ENCODE data around the gene MNX1.

Gene MNX1

GRCh38 chr7:157035302-157035701 is 24.8 kb upstream of the MNX1 start:
- no peak overlapping the region for H3K4me3 ChIP-seq (ENCODE audit: control insufficient read depth, low read depth, low read length)
- no peak for TF ChIP-seq CTCF (IDR thresholded peaks at IDR 0.05; ENCODE audit: control insufficient read depth, insufficient read depth, low read depth, low read length, missing control alignments)
- no peak for DNase-seq (ENCODE audit: low read depth)

- TF ChIP-seq CTCF (IDR thresholded peaks at IDR 0.05; ENCODE audit: control insufficient read depth, insufficient read depth, low read depth, low read length, missing control alignments), result no peak
- DNase-seq (ENCODE audit: low read depth), result no peak
- no peak overlapping the region for H3K4me3 ChIP-seq (ENCODE audit: control insufficient read depth, low read depth, low read length)
Observed at GRCh38 chr7:157033483-157034473, 23.3 kb upstream of the MNX1 start.

- no peak overlapping the region for H3K4me3 ChIP-seq (ENCODE audit: control insufficient read depth, low read depth, low read length)
- no peak for DNase-seq (ENCODE audit: low read depth)
- no peak for TF ChIP-seq CTCF (IDR thresholded peaks at IDR 0.05; ENCODE audit: control insufficient read depth, insufficient read depth, low read depth, low read length, missing control alignments)
Observed at GRCh38 chr7:157032644-157033482, 22.4 kb upstream of the MNX1 start.

- TF ChIP-seq CTCF (IDR thresholded peaks at IDR 0.05; ENCODE audit: control insufficient read depth, insufficient read depth, low read depth, low read length, missing control alignments), result no peak
- DNase-seq (ENCODE audit: low read depth), result no peak
- no peak overlapping the region for H3K4me3 ChIP-seq (ENCODE audit: control insufficient read depth, low read depth, low read length)
Observed at GRCh38 chr7:157032128-157032527, 21.7 kb upstream of the MNX1 start.

GRCh38 chr7:157028199-157028903 is 17.9 kb upstream of the MNX1 start:
- no peak for TF ChIP-seq CTCF (IDR thresholded peaks at IDR 0.05; ENCODE audit: control insufficient read depth, insufficient read depth, low read depth, low read length, missing control alignments)
- no peak overlapping the region for H3K4me3 ChIP-seq (ENCODE audit: control insufficient read depth, low read depth, low read length)
- no peak for DNase-seq (ENCODE audit: low read depth)

GRCh38 chr7:157027568-157028198 is 17.2 kb upstream of the MNX1 start:
- TF ChIP-seq CTCF (IDR thresholded peaks at IDR 0.05; ENCODE audit: control insufficient read depth, insufficient read depth, low read depth, low read length, missing control alignments), result no peak
- H3K4me3 ChIP-seq (ENCODE audit: control insufficient read depth, low read depth, low read length), result no peak overlapping the region
- DNase-seq (ENCODE audit: low read depth), result no peak

Measured in AG09309 (cell line).